CMK (cell line): ENCODE data around the gene FBXO46.
A peak's percentile ranks its signal among the peaks of the same experiment; 100 is the strongest.

Experiments
- DNase-seq: peaks from one replicate; pipeline ENCODE4 v3.0.0-alpha.2; 2010; ENCODE audit warnings: low read depth

The FBXO46 gene, protein sequence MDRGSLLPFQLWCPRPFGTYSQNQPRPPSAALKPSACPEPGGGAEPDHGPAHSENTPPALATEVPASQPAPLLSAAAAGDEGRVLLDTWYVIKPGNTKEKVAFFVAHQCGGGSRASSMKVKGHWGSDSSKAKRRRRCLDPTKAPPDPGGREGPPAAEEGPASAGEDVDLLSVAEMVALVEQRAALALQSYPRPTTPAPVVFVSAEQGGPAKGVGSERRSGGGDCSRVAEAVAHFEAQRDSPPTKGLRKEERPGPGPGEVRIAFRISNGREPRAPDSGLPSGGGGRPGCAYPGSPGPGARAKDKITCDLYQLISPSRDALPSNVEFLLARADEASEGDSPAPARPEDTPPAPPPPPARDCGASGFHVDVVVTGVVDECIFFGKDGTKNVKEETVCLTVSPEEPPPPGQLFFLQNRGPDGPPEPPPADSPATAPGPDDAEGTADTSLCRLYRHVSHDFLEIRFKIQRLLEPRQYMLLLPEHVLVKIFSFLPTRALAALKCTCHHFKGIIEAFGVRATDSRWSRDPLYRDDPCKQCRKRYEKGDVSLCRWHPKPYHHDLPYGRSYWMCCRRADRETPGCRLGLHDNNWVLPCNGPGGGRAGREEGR

DNA sequence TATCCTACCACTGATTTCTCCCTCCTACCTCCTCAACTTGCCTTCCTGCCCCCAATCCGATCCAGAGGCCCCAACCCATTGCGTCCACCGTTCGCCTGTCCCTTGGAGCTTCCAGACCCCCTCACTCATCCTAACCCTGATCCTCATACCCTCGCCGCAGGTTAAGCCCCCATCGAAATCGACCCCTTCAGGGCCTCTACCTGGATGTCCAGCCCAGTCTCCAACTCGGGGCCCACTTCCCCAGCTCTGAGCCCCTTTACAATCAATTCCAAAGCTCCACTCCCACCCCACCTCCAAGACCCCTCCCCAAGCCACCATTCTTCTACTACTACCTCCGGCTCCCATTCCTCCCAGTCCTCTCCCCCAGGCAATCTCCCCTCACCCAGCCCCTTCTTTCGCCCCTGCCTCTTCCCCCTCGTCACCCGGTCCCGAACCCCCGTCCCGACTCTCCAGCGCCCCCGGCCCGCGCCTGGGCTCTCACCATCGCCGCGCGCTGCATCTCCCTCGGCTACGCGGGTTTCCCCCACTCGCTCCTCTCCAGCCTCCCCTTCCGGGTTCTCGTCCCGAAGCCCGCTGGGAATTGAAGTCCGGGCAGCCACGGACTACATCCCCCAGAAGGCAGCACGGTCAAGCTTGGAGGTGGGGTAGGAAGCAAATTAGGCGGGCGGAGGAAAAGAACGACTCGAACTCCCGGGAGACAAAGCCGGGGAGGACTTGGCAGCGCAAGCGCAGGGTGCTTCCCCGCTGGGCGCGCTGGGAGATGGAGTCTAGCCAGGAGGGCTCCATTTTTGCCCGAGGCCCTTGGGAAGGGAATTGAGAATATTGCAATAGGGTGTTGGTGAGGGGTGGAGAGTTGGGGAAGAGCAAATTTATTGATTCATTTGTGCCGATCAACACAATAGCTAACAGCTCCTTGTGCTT lies at the start of gene FBXO46:
TSS of gene FBXO46 (minus strand) at position 529 of the 921 bp plus-strand sequence. CDS start 17,401 bp downstream, outside the sequence.
- DNase-seq: peak; percentile 96

- no peak for DNase-seq
Observed at GRCh38 chr19:45780146-45780447, 49.4 kb upstream of the FBXO46 start.

DNA sequence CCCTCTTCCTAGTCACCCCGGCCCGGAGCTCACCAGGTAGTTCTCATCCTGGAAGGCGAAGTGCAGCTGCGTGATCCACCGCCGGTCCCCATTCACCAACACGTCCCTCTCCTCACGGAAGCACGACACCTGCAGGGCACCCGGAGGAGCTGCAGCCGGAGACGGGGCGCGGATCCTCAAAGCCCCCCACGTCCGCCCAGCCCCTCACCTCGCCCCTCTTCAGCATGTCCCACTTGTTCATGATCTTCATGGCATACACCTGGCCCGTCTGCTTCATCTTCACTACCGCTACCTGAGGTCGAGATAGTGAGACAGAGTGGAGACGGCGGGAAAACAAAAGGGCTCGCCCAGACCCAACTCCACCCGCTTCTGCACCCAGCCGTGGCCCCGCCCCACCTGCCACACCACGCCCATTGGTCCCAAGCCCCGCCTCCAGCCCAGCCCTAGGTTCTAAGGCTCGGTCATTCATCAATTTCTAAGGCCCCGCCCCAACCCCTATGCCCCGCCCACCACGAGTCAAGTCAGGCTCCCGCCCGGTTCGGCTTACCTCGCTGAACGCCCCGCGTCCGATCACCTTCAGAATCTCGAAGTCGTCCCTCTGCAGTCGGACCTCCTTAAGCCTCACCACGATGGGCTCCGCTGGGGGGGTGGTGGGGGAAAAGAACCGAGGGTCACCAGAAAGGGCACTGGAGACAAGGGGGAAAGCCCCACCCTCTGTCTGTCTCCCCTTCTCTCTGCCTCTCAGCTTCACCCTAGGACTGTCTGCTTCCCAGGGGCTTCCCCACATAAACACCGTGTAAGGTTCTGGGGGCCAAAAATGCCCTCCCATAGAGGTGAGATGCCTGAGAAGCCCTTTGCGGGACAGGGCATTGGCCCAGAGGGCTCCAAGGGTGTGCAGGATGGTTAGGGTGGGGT lies 48.8 kb upstream of the FBXO46 start:
- DNase-seq: peak; percentile 68

- no peak for DNase-seq
Observed at GRCh38 chr19:45778010-45778661, 47.4 kb upstream of the FBXO46 start.

GRCh38 chr19:45777395-45777961 lies 46.8 kb upstream of the FBXO46 start:
- no peak for DNase-seq

- DNase-seq: no peak
Observed at GRCh38 chr19:45774765-45775164, 44.1 kb upstream of the FBXO46 start.

DNA sequence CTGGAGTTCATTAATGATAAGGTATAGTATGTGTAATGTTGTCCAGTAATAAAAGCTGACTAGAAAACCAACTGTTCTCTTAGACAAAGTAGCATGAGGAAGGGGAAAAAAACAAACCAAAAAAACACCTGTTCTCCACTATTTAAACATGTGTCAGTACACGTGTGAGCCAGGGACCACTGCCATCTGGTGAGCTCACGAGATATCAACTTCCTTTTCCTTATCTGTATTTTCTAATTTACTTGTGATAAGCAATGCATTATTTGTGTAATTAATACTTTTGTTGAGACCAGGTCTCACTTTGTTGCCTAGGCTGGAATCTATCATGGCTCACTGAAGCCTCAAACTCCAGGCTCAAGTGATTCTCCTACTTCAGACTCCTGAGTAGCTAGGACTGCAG lies 42.7 kb upstream of the FBXO46 start:
- DNase-seq: no peak

DNA sequence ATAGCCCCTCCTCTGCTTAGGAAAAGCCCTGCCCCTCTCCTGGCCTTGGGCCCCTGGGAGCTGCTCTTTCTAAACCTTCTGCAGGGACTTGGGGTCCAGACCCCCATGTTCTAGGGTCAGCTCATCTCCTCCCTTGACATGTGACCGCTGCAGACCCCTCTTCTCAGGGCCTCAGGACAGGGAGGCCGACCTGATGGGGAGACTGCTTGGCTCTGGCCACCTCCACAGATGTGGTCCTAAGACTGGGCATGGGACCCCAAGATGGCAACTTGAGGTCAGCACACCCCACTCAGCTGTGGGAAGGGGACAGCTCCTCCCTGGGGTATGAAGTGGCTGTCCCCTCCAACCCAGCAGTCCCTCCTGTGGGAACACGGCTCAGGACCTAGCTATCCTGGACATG lies 42.2 kb upstream of the FBXO46 start:
- DNase-seq: no peak

GRCh38 chr19:45772130-45772840 lies 41.6 kb upstream of the FBXO46 start:
- no peak for DNase-seq

GRCh38 chr19:45771311-45771933 lies 40.7 kb upstream of the FBXO46 start:
- DNase-seq: no peak

GRCh38 chr19:45770192-45771101 lies 39.8 kb upstream of the FBXO46 start:
- DNase-seq: peak; percentile 94

- peak; percentile 9 for DNase-seq
Observed at GRCh38 chr19:45769821-45770191, 39.1 kb upstream of the FBXO46 start.

- peak; percentile 95 for DNase-seq
Observed at GRCh38 chr19:45768984-45769782, 38.5 kb upstream of the FBXO46 start, which contains the start of gene SIX5. Gene SIX5 (minus strand): TSS chr19:45769252. CDS start chr19:45768844, 408 bp downstream.

GRCh38 chr19:45768655-45768983 lies 37.9 kb upstream of the FBXO46 start:
- no peak for DNase-seq

DNA sequence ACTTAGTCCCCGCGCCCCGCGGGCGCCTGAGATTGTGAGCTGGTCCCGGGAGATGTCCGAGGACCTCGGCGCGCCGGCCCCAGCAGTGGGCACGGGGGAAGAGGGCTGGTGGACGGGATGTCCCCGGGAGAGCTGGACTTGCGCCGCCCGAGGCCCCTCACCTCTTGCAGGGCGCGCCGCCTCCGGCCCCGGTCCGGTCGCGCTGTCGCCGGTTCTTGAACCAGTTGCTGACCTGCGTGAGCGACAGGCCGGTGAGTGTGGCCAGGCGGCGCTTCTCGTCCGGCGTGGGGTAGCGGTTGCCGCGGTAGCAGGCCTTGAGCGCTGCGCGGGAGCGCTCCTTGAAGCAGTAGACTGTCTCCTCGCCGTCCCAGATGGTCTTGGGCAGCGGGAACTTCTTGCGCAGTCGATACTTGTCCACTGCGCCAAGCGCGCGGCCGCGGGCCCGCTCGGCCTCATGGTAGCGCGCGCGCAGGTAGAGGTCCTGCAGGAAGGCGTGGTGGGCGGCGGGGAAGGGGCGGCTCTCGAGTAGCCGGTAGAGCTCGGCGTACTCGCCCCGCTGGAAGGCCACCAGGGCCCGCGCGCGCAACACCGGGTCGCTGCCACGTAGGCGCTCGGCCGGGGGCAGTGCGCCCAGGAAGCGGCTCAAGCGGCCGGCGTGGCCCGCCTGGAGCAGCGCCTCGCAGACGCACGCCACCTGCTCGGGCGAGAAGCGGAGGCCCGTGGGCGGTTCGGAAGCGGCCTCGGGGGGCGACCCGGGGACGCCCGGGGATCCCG lies 37.4 kb upstream of the FBXO46 start:
- DNase-seq: peak; percentile 11

- no peak for DNase-seq
Observed at GRCh38 chr19:45767410-45767880, 36.7 kb upstream of the FBXO46 start.

GRCh38 chr19:45766869-45767346 lies 36.2 kb upstream of the FBXO46 start:
- DNase-seq: no peak
